Measurements from ENCODE around the gene MYO5B.

GRCh38 chr18:50006470-50007046, 188.4 kb downstream of the MYO5B start:
- TF ChIP-seq ZNF274 (IDR thresholded peaks at IDR 0.05; ENCODE audit: borderline replicate concordance, low read depth, low read length) (no peak), FOXK2 (conservative IDR thresholded peaks at IDR 0.05 in 1 of 2, IDR thresholded peaks at IDR 0.05 in 1 of 2; ENCODE audit: low read depth in 2 of 2) (no peak), SMARCE1 (IDR thresholded peaks at IDR 0.05) (no peak), ZNF197 (CRISPR knock-in tag; IDR thresholded peaks at IDR 0.05; ENCODE audit: low read depth) (no peak), HNRNPLL (IDR thresholded peaks at IDR 0.05; ENCODE audit: low read depth, low read length, poor library complexity, severe bottlenecking) (no peak), PHF8 (IDR thresholded peaks at IDR 0.05; ENCODE audit: borderline replicate concordance, low read length) (no peak)
